Gastroesophageal sphincter (tissue), 3 donors: ENCODE results near the gene SCRT2.

Source experiments
- POLR2A ChIP-seq, 2 donors: fragments of 450-650 bp; IDR thresholded peaks; one replicate each; pipeline ENCODE4 v1.6.1; 2017; ENCODE audit warnings: antibody characterized with exemption in 2 of 2, mild to moderate bottlenecking in 2 of 2, moderate library complexity in 1 of 2
- TF ChIP-seq, protein P1 (sequence below), 4 experiments: fragments of 200-600 bp in 2 of 4; fragments of 450-650 bp in 2 of 4; sonication (generic) in 1 of 4; IDR thresholded peaks; one replicate each; pipeline ENCODE4 v1.5.1; 2017 to 2019; ENCODE audit warnings: antibody characterized with exemption in 4 of 4, mild to moderate bottlenecking in 2 of 4, moderate library complexity in 2 of 4

GRCh38 chr20:621125-621756, 54.4 kb downstream of the SCRT2 start:
- TF ChIP-seq, protein P1, sequence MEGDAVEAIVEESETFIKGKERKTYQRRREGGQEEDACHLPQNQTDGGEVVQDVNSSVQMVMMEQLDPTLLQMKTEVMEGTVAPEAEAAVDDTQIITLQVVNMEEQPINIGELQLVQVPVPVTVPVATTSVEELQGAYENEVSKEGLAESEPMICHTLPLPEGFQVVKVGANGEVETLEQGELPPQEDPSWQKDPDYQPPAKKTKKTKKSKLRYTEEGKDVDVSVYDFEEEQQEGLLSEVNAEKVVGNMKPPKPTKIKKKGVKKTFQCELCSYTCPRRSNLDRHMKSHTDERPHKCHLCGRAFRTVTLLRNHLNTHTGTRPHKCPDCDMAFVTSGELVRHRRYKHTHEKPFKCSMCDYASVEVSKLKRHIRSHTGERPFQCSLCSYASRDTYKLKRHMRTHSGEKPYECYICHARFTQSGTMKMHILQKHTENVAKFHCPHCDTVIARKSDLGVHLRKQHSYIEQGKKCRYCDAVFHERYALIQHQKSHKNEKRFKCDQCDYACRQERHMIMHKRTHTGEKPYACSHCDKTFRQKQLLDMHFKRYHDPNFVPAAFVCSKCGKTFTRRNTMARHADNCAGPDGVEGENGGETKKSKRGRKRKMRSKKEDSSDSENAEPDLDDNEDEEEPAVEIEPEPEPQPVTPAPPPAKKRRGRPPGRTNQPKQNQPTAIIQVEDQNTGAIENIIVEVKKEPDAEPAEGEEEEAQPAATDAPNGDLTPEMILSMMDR (IDR thresholded peaks at IDR 0.05) = no peak
- TF ChIP-seq POLR2A (IDR thresholded peaks at IDR 0.05) = no peak
